Measurements from ENCODE around the gene BAAT. TPM values are rescaled to one million over a fixed set of nuclear protein-coding genes. Genes with fewer than 3 reads are reported as not detected.
"Not testable (repeated sequence)": the region's sequence is repeated elsewhere in the genome, so short reads cannot be mapped to it uniquely, and the experiment has no call there.

BAAT gene
- total RNA-seq: under 1 TPM in 1 of 2 experiments, not detected in 1; 0.07 TPM

DNA sequence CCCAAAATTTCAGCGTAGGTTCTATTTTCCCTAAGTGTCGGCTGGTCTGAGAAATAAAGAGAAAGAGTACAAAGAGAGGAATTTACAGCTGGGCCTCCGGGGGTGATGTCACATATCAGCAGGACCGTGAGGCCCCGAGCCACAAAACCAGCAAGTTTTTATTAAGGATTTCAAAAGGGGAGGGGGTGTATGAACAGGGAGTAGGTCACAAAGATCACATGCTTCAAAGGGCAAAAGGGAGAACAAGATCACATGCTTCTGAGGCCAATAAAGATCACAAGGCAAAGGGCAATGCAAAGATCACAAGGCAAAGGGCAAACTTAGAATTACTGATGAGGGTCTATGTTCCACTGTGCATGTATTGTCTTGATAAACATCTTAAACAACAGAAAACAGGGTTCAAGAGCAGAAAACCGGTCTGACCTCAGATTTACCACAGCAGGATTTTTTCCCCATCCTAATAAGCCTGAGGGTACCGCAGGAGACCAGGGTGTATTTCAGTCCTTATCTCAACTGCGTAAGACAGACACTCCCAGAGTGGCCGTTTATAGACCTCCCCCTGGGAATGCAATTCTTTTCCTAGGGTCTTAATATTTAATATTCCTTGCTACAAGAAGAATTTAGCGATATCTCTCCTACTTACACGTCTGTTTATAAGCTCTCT, at the start of gene BAAT:
BAAT (minus strand) TSS at position 134 of the 664 bp plus-strand sequence. CDS start 13,602 bp downstream, outside the sequence.
- intact Hi-C loops (cut with DNase I, micrococcal nuclease); H3K27me3 Mint-ChIP-seq; POLR2A ChIA-PET; H3K4me3 Mint-ChIP-seq; ATAC-seq; DNase-seq; H3K4me1 Mint-ChIP-seq; H3K9me3 Mint-ChIP-seq (ENCODE audit: low read depth); H3K27ac Mint-ChIP-seq; CTCF ChIA-PET: not testable (repeated sequence)
- H3K36me3 Mint-ChIP-seq (ENCODE audit: low read depth): peaks cover 23% of the 10 kb centered on the region

DNA sequence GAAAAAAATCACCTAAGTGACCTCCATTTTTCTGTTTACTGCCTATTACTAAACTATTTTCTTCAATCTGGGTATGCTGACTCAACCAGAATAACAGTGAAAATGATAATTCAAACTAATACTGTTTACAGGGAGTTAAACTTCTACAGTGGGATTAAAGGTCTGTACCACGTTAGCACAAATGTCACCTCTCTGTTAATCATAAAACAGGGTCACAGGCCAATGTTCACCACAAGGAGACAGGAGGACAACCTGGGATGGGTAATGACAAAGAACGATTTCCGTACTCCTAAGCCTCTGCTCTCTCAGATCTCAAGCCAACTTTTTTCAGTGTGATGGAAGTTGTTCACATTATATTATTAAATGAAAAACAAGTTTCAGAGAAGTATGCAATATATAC, 48.4 kb upstream of the BAAT start:
- CTCF ChIA-PET: interaction anchor here (0.9 to 1.3 kb wide), 2 partner anchors 12 to 26 kb away, joined by 3 to 4 read pairs; no protein-coding TSS in a partner anchor
- DNase-seq: no peak
- H3K4me1 Mint-ChIP-seq: peaks cover 2% of the 10 kb centered on the region

DNA sequence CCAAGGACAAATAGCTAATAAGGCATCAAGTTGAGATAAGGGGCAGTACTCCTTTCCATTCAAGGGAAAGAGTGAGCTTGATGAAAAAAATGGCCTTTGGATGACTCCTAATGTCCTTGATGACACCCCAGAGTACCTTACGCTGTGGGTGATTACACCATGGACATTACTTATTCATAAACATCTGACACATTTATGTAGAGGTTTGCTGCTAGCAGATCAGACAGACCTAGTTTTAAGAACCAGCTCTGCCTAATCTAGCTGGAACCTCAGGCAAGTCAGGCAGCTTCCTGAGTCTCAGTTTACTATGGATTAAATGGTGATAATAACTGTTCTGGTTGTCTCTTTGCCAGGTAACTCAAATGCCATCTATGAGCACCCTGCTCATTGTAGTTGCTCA, 47.9 kb upstream of the BAAT start:
- no peaks in the 10 kb centered on the region for H3K9me3 Mint-ChIP-seq (ENCODE audit: low read depth)
- no peaks in the 10 kb centered on the region for H3K36me3 Mint-ChIP-seq (ENCODE audit: low read depth)
- ChIA-PET POLR2A (no interaction called here), CTCF (interaction anchor here (0.9 to 1.3 kb wide), 2 partner anchors 12 to 26 kb away, joined by 3 to 4 read pairs; no protein-coding TSS in a partner anchor)
- peaks cover 27% of the 10 kb centered on the region for H3K27me3 Mint-ChIP-seq
- intact Hi-C loops (cut with DNase I, micrococcal nuclease): no loop called here
- ATAC-seq (no peak), DNase-seq (no peak)
- peaks cover 2% of the 10 kb centered on the region for H3K4me1 Mint-ChIP-seq
- H3K27ac Mint-ChIP-seq: no peak overlapping the region
- no peak overlapping the region for H3K4me3 Mint-ChIP-seq

More for the DNA sequence above, 48.4 kb upstream of the BAAT start:
- ATAC-seq: no peak
- intact Hi-C loops (cut with DNase I, micrococcal nuclease): no loop called here
- POLR2A ChIA-PET: no interaction called here
- no peaks in the 10 kb centered on the region for H3K9me3 Mint-ChIP-seq (ENCODE audit: low read depth)
- no peaks in the 10 kb centered on the region for H3K36me3 Mint-ChIP-seq (ENCODE audit: low read depth)
- no peak overlapping the region for H3K4me3 Mint-ChIP-seq
- H3K27ac Mint-ChIP-seq: no peak overlapping the region
- peaks cover 26% of the 10 kb centered on the region for H3K27me3 Mint-ChIP-seq

DNA sequence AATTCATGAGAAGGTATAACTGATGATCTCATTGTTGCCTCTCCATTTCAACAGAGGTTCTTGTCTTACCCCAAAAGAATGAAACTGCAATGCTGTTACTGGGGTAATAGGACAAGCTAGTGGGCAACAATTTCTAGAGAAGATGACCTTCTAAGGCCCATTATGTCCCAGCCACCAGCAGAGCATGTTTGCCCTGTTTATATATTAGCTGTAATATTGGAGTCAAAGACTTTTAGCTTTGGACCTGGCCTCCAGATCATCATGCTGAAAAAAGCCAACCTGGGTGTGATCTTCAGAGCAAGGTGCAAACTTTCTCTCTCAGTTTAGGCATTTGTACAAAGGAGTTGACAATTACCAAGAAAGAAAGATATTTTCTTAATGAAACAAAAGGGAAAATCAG, 47.4 kb upstream of the BAAT start:
- intact Hi-C loops (cut with DNase I, micrococcal nuclease): no loop called here
- ChIA-PET POLR2A (no interaction called here), CTCF (interaction anchor here (0.9 to 1.3 kb wide), 2 partner anchors 11 to 27 kb away, joined by 3 to 4 read pairs; no protein-coding TSS in a partner anchor)
- DNase-seq (no peak), ATAC-seq (no peak)
- Mint-ChIP-seq H3K4me1 (peaks cover 2% of the 10 kb centered on the region), H3K4me3 (no peak overlapping the region), H3K27ac (no peak overlapping the region), H3K9me3 (ENCODE audit: low read depth) (no peaks in the 10 kb centered on the region), H3K27me3 (peaks cover 22% of the 10 kb centered on the region), H3K36me3 (ENCODE audit: low read depth) (no peaks in the 10 kb centered on the region)

DNA sequence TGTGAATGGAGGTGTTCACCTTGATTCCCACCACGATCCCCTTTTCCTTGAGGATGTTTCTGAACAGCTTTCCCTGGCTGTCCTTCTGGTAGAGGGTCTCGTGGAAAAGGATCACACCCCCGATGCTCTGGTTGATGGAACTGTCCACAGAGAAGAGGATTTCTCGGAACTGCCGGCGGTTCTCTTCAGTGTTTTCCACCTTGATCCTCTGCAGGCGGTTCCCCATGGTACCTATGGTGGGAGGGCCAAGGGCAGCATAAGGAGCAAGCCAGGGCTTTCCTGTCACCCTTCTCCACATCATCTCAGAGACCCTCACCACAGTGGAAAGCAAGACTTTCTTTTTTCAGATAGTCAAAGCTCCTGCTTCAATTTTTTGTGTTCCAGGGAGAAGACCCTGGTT, 44.9 kb upstream of the BAAT start:
- intact Hi-C loops (cut with DNase I, micrococcal nuclease): no loop called here
- H3K27me3 Mint-ChIP-seq: peaks cover 12% of the 10 kb centered on the region
- POLR2A ChIA-PET: no interaction called here
- no peaks in the 10 kb centered on the region for H3K36me3 Mint-ChIP-seq (ENCODE audit: low read depth)
- H3K4me3 Mint-ChIP-seq: no peak overlapping the region
- no peak overlapping the region for H3K27ac Mint-ChIP-seq
- ATAC-seq: no peak
- H3K4me1 Mint-ChIP-seq: no peaks in the 10 kb centered on the region
- no peaks in the 10 kb centered on the region for H3K9me3 Mint-ChIP-seq (ENCODE audit: low read depth)
- CTCF ChIA-PET: no interaction called here
- no peak for DNase-seq

DNA sequence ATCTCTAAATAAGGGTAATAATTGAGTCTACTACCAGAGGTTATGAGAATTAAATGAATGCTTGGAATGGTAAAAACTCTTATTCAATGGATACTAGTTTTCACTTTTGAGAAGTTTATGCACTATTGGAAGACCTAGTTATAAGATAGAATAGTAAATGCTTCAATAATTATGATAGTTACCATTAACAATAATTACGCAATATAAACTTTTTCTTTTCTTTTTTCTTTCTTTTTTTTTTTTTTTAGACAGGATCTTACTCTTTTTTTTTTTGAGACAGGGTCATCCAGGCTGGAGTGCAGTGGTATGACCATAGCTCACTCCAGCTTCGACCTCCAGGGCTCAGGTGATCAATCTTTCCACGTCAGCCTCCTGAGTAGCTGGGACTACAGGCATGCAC, 44.1 kb upstream of the BAAT start:
- intact Hi-C loops (cut with DNase I, micrococcal nuclease): no loop called here
- POLR2A ChIA-PET: no interaction called here
- Mint-ChIP-seq H3K27me3 (peaks cover 15% of the 10 kb centered on the region), H3K9me3 (ENCODE audit: low read depth) (peaks cover 3% of the 10 kb centered on the region), H3K4me3 (no peak overlapping the region), H3K4me1 (no peaks in the 10 kb centered on the region), H3K36me3 (ENCODE audit: low read depth) (no peaks in the 10 kb centered on the region), H3K27ac (no peak overlapping the region)
- CTCF ChIA-PET: no interaction called here
- DNase-seq (no peak), ATAC-seq (no peak)

DNA sequence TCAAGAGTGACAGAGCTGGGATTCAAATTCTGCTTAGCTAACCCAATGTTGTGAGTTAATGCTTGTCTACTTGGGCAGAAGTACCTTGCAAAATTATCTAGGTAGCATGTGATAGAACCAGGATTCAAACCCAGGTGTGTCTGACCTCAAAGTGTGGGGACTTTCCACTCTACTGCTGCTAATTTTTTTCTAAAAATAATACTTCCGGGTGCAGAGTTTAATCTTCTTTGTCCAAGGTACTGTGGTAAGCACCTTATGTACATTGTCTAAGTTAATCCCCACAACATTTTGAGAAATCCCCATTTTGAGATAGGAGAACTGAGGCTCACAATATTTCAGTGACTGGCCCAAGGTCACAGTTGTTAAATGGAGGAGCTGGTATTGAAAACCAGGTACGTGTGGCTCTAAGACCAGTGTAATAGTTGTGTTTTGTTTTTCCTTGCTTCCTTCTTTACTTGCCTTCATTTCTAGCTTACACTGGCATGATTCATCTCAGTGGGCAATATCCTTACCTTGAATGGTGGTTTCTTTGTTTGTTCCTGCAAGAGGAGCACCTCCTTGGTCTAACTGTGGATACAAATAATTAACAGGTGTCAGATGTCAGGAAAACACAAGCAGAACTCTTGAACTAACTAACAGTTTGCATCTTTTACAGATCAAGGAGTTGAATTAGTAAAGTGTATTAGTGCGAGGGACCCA, 43.3 kb upstream of the BAAT start:
- POLR2A ChIA-PET: no interaction called here
- Mint-ChIP-seq H3K9me3 (ENCODE audit: low read depth) (peaks cover 9% of the 10 kb centered on the region), H3K36me3 (ENCODE audit: low read depth) (no peaks in the 10 kb centered on the region), H3K4me3 (no peak overlapping the region), H3K27ac (no peak overlapping the region), H3K4me1 (no peaks in the 10 kb centered on the region), H3K27me3 (peaks cover 17% of the 10 kb centered on the region)
- DNase-seq: no peak
- CTCF ChIA-PET: no interaction called here
- no peak for ATAC-seq
- intact Hi-C loops (cut with DNase I, micrococcal nuclease): no loop called here

DNA sequence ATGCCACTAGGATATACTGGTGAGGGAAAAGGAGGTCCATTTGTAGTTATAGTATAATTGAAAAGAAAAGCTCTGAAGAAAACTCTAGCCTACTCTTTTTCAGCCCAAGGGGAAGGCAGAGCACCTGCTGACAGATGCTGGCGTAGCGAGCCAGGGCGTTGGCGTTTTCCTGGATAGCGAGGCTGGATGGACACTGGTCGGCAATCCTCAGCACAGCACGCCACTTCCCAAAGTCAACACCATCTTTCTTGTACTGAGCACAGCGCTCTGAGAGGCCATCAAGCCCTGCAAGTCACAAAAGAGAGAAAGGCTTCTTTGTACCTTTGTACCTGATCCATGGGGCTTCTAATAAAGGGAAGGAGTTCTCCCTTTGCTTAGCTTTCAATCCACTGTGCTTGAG, 42.6 kb upstream of the BAAT start:
- Mint-ChIP-seq H3K27ac (no peak overlapping the region), H3K36me3 (ENCODE audit: low read depth) (no peaks in the 10 kb centered on the region), H3K9me3 (ENCODE audit: low read depth) (peaks cover 11% of the 10 kb centered on the region), H3K4me3 (no peak overlapping the region), H3K27me3 (peaks cover 18% of the 10 kb centered on the region), H3K4me1 (no peaks in the 10 kb centered on the region)
- DNase-seq: no peak
- CTCF ChIA-PET: no interaction called here
- ATAC-seq: no peak
- intact Hi-C loops (cut with DNase I, micrococcal nuclease): no loop called here
- POLR2A ChIA-PET: no interaction called here

DNA sequence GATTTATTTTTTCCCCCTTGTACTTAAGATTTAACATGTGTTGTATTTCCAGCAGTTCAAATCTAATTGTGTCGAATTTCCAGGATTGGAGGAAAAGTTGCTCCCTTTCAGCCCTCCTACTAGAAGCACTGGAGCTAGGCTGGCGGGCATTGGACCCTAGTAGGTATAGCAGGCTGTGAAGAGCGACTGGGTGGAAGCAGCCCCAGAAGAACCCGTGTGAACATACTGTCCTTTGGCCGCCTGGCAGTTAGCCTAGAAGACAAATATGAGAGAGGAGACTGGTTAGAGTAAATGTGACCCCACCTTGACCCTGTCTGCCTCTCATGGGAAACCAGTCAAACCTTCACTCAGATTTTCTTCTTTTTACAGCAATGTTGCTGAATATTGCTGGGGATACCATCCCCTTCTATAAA, 36.9 kb upstream of the BAAT start:
- DNase-seq (no peak), ATAC-seq (no peak)
- Mint-ChIP-seq H3K27me3 (peaks cover 5% of the 10 kb centered on the region), H3K4me3 (no peak overlapping the region), H3K4me1 (no peaks in the 10 kb centered on the region), H3K36me3 (ENCODE audit: low read depth) (peaks cover 7% of the 10 kb centered on the region), H3K27ac (no peak overlapping the region), H3K9me3 (ENCODE audit: low read depth) (peaks cover 41% of the 10 kb centered on the region)
- ChIA-PET POLR2A (no interaction called here), CTCF (interaction anchor here (0.6 kb wide), 1 partner anchor 1018 kb away, joined by 3 read pairs; no protein-coding TSS in a partner anchor)
- intact Hi-C loops (cut with DNase I, micrococcal nuclease): no loop called here

DNA sequence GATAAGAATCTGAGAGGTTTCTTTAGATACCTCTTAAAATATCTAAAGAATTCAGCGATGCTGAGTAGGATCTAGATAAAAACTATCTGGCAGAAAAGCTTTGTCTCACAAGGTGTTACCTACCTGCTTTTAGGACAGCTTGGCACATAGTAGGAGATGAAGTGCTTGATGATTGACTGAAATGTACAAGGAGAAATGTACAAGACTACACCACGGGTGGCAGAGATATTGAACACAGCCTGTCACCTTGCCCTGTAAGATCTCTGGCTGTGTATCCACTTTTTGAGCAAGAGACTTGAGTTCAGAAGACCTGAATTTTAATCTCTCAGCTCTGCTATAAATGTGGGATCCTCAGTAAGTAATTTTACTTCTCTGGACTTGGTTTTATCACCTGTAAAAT, 35.1 kb upstream of the BAAT start:
- intact Hi-C loops (cut with DNase I, micrococcal nuclease): no loop called here
- Mint-ChIP-seq H3K4me1 (no peaks in the 10 kb centered on the region), H3K4me3 (no peak overlapping the region), H3K36me3 (ENCODE audit: low read depth) (peaks cover 12% of the 10 kb centered on the region), H3K27ac (no peak overlapping the region), H3K27me3 (peaks cover 5% of the 10 kb centered on the region), H3K9me3 (ENCODE audit: low read depth) (peaks cover 48% of the 10 kb centered on the region)
- CTCF ChIA-PET: no interaction called here
- POLR2A ChIA-PET: no interaction called here
- ATAC-seq (no peak), DNase-seq (no peak)

DNA sequence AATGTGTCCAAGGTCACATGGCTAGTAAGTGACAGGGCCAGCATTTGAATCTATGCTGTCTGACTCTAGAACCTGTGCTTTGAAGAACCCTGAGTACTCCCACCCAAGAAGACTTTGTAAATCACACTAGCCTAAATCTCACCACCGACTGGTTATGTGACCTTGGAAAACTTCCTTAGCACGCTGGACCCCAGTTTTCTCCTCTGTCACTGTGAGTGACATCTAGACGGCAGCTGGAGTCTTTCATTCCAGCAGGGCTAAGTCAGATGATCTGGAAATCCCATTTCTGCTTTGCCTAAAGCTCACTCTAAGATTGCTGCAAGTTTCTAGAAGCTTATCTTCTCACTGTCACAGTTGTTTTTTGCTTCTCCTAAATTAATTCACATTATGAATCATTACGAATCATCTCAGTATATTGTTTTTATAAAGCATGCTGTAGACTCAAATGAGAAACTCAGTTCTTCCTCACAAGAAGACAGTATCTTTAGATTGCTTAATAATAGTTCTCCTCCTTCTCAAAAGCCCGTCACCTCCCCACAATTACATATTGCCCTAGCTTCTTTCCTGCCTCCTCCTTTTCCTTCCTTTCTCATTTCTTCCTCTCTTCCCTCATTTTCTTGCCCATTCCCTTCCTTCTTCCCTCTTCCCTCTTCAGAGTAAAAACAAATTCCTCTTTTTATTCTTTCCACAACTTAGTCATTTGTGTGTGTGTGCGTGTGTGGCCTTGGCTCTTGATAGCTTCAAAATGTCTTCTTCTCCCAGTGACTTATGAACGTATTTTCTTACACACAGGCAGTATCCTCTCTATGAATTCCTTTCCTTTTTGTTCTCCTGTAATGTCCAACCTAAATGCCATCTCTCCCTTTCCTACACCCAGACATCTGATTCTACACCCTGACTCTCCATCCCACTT, 34.0 kb upstream of the BAAT start:
- H3K9me3 Mint-ChIP-seq (ENCODE audit: low read depth): peaks cover 50% of the 10 kb centered on the region
- no peak for DNase-seq
- intact Hi-C loops (cut with DNase I, micrococcal nuclease): no loop called here
- H3K36me3 Mint-ChIP-seq (ENCODE audit: low read depth): peaks cover 17% of the 10 kb centered on the region
- no peak overlapping the region for H3K4me3 Mint-ChIP-seq
- peaks cover 2% of the 10 kb centered on the region for H3K27me3 Mint-ChIP-seq
- no peak for ATAC-seq
- ChIA-PET POLR2A (no interaction called here), CTCF (no interaction called here)
- no peak overlapping the region for H3K27ac Mint-ChIP-seq
- no peaks in the 10 kb centered on the region for H3K4me1 Mint-ChIP-seq

All from activated CD4-positive, alpha-beta T cell treated with anti-CD3 and anti-CD28 coated beads for 36 hours (primary cell).